Neural cell (in vitro differentiated cells): ENCODE measurements around the gene DPP6. TPM values are rescaled to one million over a fixed set of nuclear protein-coding genes. Genes with fewer than 3 reads are reported as not detected.

Experiments used
- H2AFZ ChIP-seq: fragments of 200-600, 300-800 bp; sonication (generic), shearing (Covaris generic); 2 replicates; pipeline ENCODE4 v1.6.0; 2014; ENCODE audit warnings: low read depth, mild to moderate bottlenecking, antibody characterized with exemption, low read length, moderate library complexity
- H3F3A ChIP-seq: fragments of 200-600 bp; shearing (Covaris generic); 2 replicates; pipeline ENCODE4 v1.6.1; 2016; ENCODE audit warnings: mild to moderate bottlenecking, moderate library complexity, mixed read lengths, antibody characterized with exemption, low read length; ENCODE audit not compliant: insufficient read depth, poor library complexity, severe bottlenecking
- H3K27ac ChIP-seq: fragments of 200-600, 300-800 bp; sonication (generic), shearing (Covaris generic); 2 replicates; pipeline ENCODE4 v1.5.1; 2014; ENCODE audit warnings: mild to moderate bottlenecking, low read length, moderate library complexity
- H3K27me3 ChIP-seq: fragments of 300-800, 200-600 bp; sonication (generic), shearing (Covaris generic); 2 replicates; pipeline ENCODE4 v1.6.0; 2014; ENCODE audit warnings: mild to moderate bottlenecking, low read depth, low read length, moderate library complexity; ENCODE audit not compliant: insufficient read depth
- H3K36me3 ChIP-seq: fragments of 300-800, 200-600 bp; sonication (generic), shearing (Covaris generic); 2 replicates; pipeline ENCODE4 v1.5.1; 2014; ENCODE audit warnings: mild to moderate bottlenecking, antibody characterized with exemption, low read length, moderate library complexity; ENCODE audit not compliant: insufficient read depth
- H3K4me2 ChIP-seq: fragments of 300-800, 200-600 bp; sonication (generic), shearing (Covaris generic); 2 replicates; pipeline ENCODE4 v1.6.0; 2014; ENCODE audit warnings: mild to moderate bottlenecking, low read length
- H3K4me3 ChIP-seq: fragments of 300-800, 200-600 bp; sonication (generic), shearing (Covaris generic); 2 replicates; pipeline ENCODE4 v1.5.1; 2014; ENCODE audit warnings: mild to moderate bottlenecking, low read length, moderate library complexity
- H3K79me2 ChIP-seq: fragments of 200-600 bp; shearing (Covaris generic); replicated peaks from 2 replicates; pipeline ENCODE4 v1.6.0; 2014; ENCODE audit warnings: mild to moderate bottlenecking, low read length, moderate library complexity; ENCODE audit not compliant: insufficient read depth
- H3K9ac ChIP-seq: fragments of 300-800, 200-600 bp; sonication (generic), shearing (Covaris generic); 2 replicates; pipeline ENCODE4 v1.6.1; 2016; ENCODE audit warnings: mild to moderate bottlenecking, low read length, mixed read lengths
- H3K9me2 ChIP-seq: fragments of 200-600 bp; shearing (Covaris generic); 2 replicates; pipeline ENCODE4 v1.6.1; 2016; ENCODE audit warnings: mild to moderate bottlenecking, low read length, mixed read lengths; ENCODE audit not compliant: insufficient read depth
- H3K9me3 ChIP-seq: fragments of 200-600, 300-800 bp; sonication (generic), shearing (Covaris generic); 2 replicates; pipeline ENCODE4 v1.6.1; 2016; ENCODE audit warnings: mild to moderate bottlenecking, mixed run types, low read length, moderate library complexity, mixed read lengths
- H4K20me1 ChIP-seq: fragments of 200-600 bp; shearing (Covaris generic); 2 replicates; pipeline ENCODE4 v1.6.1; 2016; ENCODE audit warnings: mild to moderate bottlenecking, mixed run types; ENCODE audit not compliant: insufficient read depth
- CTCF ChIP-seq: fragments of 450-650 bp; IDR thresholded peaks from 2 replicates; pipeline ENCODE4 v1.5.1; 2014; ENCODE audit warnings: antibody characterized with exemption, mild to moderate bottlenecking, moderate library complexity; ENCODE audit not compliant: poor library complexity, severe bottlenecking
- EP300 ChIP-seq: fragments of 450-650 bp; conservative IDR thresholded peaks from 2 replicates; pipeline ENCODE4 v1.6.1; 2014; ENCODE audit warnings: antibody characterized with exemption, mild to moderate bottlenecking, moderate library complexity; ENCODE audit not compliant: poor library complexity, severe bottlenecking
- EZH2 ChIP-seq: fragments of 200-600, 300-800 bp; shearing (Covaris generic), sonication (generic); IDR thresholded peaks from 2 replicates; pipeline ENCODE4 v1.6.1; 2014; ENCODE audit warnings: antibody characterized with exemption, low read length, borderline replicate concordance, mild to moderate bottlenecking; ENCODE audit not compliant: insufficient read depth, poor library complexity, severe bottlenecking
- MXI1 ChIP-seq: fragments of 450-650 bp; conservative IDR thresholded peaks from 2 replicates; pipeline ENCODE4 v1.6.1; 2014; ENCODE audit warnings: antibody characterized with exemption, mild to moderate bottlenecking; ENCODE audit not compliant: poor library complexity, severe bottlenecking
- POLR2AphosphoS5 ChIP-seq: IDR thresholded peaks from 2 replicates; pipeline ENCODE4 v1.6.1; 2012
- RAD21 ChIP-seq: fragments of 450-650 bp; conservative IDR thresholded peaks from 2 replicates; pipeline ENCODE4 v1.6.1; 2014; ENCODE audit warnings: antibody characterized with exemption, mild to moderate bottlenecking, moderate library complexity
- REST ChIP-seq: IDR thresholded peaks from 2 replicates; pipeline ENCODE4 v1.6.1; 2012; ENCODE audit warnings: borderline replicate concordance
- SMC3 ChIP-seq: fragments of 450-650 bp; conservative IDR thresholded peaks from 2 replicates; pipeline ENCODE4 v1.6.1; 2014; ENCODE audit warnings: antibody characterized with exemption, mild to moderate bottlenecking, moderate library complexity; ENCODE audit not compliant: poor library complexity
- TAF1 ChIP-seq: IDR thresholded peaks from 2 replicates; pipeline ENCODE4 v1.6.1; 2012; ENCODE audit warnings: low read depth
- polyA plus RNA-seq: library from polyadenylated mRNA; depleted of rRNA; stranded (reverse); fragments of >200 nt; gene quantifications from 2 replicates; pipeline ENCODE4 v1.2.3, GENCODE V29; 2014

The DPP6 gene
- polyA plus RNA-seq, 1 donor from 2014 or later, result 20.4 TPM

GRCh38 chr7:154472343-154472742, 420.1 kb downstream of the DPP6 start:
- H3K9me3 ChIP-seq, result no peaks in the 10 kb centered on the region
- no peaks in the 10 kb centered on the region for H3K27me3 ChIP-seq
- H3K79me2 ChIP-seq, result no peaks in the 10 kb centered on the region
- H3K36me3 ChIP-seq, result no peaks in the 10 kb centered on the region
- no peaks in the 10 kb centered on the region for H4K20me1 ChIP-seq
- H2AFZ ChIP-seq, result no peak overlapping the region
- no peak overlapping the region for H3K9ac ChIP-seq
- H3K4me3 ChIP-seq, result no peak overlapping the region
- peak overlapping the region; percentile 8 for H3K27ac ChIP-seq
- no peaks in the 10 kb centered on the region for H3F3A ChIP-seq
- H3K4me2 ChIP-seq, result no peak overlapping the region
- no peak for TF ChIP-seq EZH2
- no peak for TF ChIP-seq SMC3
- TF ChIP-seq EP300, result no peak
- TF ChIP-seq TAF1, result no peak
- no peak for TF ChIP-seq RAD21
- TF ChIP-seq CTCF, result no peak
- TF ChIP-seq POLR2AphosphoS5, result no peak
- TF ChIP-seq MXI1, result no peak
- no peak for TF ChIP-seq REST
- no peaks in the 10 kb centered on the region for H3K9me2 ChIP-seq

- no peak for TF ChIP-seq CTCF
- TF ChIP-seq REST, result no peak
- TF ChIP-seq SMC3, result no peak
- no peak for TF ChIP-seq RAD21
- no peak for TF ChIP-seq TAF1
- TF ChIP-seq POLR2AphosphoS5, result no peak
- TF ChIP-seq MXI1, result no peak
- no peak for TF ChIP-seq EZH2
- no peak for TF ChIP-seq EP300
- no peaks in the 10 kb centered on the region for H3K27me3 ChIP-seq
- no peak overlapping the region for H2AFZ ChIP-seq
- no peaks in the 10 kb centered on the region for H3K9me2 ChIP-seq
- H3K9ac ChIP-seq, result no peak overlapping the region
- no peaks in the 10 kb centered on the region for H3K79me2 ChIP-seq
- no peak overlapping the region for H3K4me3 ChIP-seq
- peak overlapping the region; percentile 8 for H3K27ac ChIP-seq
- H3F3A ChIP-seq, result no peaks in the 10 kb centered on the region
- H3K36me3 ChIP-seq, result no peaks in the 10 kb centered on the region
- H3K9me3 ChIP-seq, result no peaks in the 10 kb centered on the region
- no peaks in the 10 kb centered on the region for H4K20me1 ChIP-seq
- H3K4me2 ChIP-seq, result no peak overlapping the region
Observed at GRCh38 chr7:154473360-154473759, 421.2 kb downstream of the DPP6 start.
